Epithelial cell of esophagus (primary cell): ENCODE data around the gene ASCC3.
A peak's percentile ranks its signal among the peaks of the same experiment; 100 is the strongest.

ENCODE experiments used
- DNase-seq: peaks from one replicate; pipeline ENCODE4 v3.0.0; 2010; ENCODE audit warnings: low read depth
- H3K4me3 ChIP-seq: 2 replicates; pipeline ENCODE4 v1.5.1; 2011; ENCODE audit warnings: mild to moderate bottlenecking, low read length, control low read depth
- CTCF ChIP-seq: IDR thresholded peaks from 2 replicates; pipeline ENCODE4 v1.5.1; 2011; ENCODE audit warnings: low read depth, mild to moderate bottlenecking, low read length, control low read depth, inconsistent platforms; ENCODE audit not compliant: insufficient read depth; ENCODE audit errors: missing control alignments

Gene ASCC3

GRCh38 chr6:100880853-100881706 is at the start of gene ASCC3:
Gene ASCC3, minus strand, starts transcription at chr6:100881329. Its CDS starts 13,332 bp downstream, at chr6:100867997.
- peak within 1 kb of the TSS; percentile 97 for H3K4me3 ChIP-seq
- DNase-seq, result peak; percentile 95
- no peak for TF ChIP-seq CTCF

- no peak overlapping the region for H3K4me3 ChIP-seq
- DNase-seq, result no peak
- TF ChIP-seq CTCF, result no peak
These were observed 44.6 kb upstream of the ASCC3 start for GRCh38 chr6:100925749-100926148.

GRCh38 chr6:100924534-100925227 is 43.6 kb upstream of the ASCC3 start:
- no peak for TF ChIP-seq CTCF

GRCh38 chr6:100923481-100924165 is 42.5 kb upstream of the ASCC3 start:
- no peak for TF ChIP-seq CTCF
- DNase-seq, result no peak
- H3K4me3 ChIP-seq, result no peak overlapping the region

More at GRCh38 chr6:100924534-100925227, 43.6 kb upstream of the ASCC3 start:
- DNase-seq, result peak; percentile 76
- H3K4me3 ChIP-seq, result no peak overlapping the region

GRCh38 chr6:100920028-100920605 is 39.0 kb upstream of the ASCC3 start:
- TF ChIP-seq CTCF, result no peak
- no peak for DNase-seq
- H3K4me3 ChIP-seq, result no peak overlapping the region

GRCh38 chr6:100918152-100918551 is 37.0 kb upstream of the ASCC3 start:
- peak; percentile 32 for DNase-seq
- no peak for TF ChIP-seq CTCF

More at GRCh38 chr6:100918152-100918551, 37.0 kb upstream of the ASCC3 start:
- no peak overlapping the region for H3K4me3 ChIP-seq
